Daoy (cell line): Measurements from ENCODE around the gene C8G. TPM values are rescaled to one million over a fixed set of nuclear protein-coding genes. Genes with fewer than 3 reads are reported as not detected.

Source experiments
- DNase-seq: peaks from one replicate; pipeline ENCODE4 v3.0.0-alpha.2; 2015; ENCODE audit warnings: low read depth
- total RNA-seq: library from RNA; depleted of rRNA; stranded (reverse); fragments of >200 nt; shearing (Covaris generic); gene quantifications from 2 replicates; pipeline ENCODE4 v1.2.3, GENCODE V29; 2014

Gene C8G
- total RNA-seq, 1 experiment from 2014 or later: not detected

GRCh38 chr9:136920734-136921231 lies 24.3 kb upstream of the C8G start:
- no peak for DNase-seq

GRCh38 chr9:136921307-136921706 lies 23.7 kb upstream of the C8G start:
- DNase-seq: no peak

- DNase-seq: no peak
These were observed 23.3 kb upstream of the C8G start for GRCh38 chr9:136921718-136922117.

DNA sequence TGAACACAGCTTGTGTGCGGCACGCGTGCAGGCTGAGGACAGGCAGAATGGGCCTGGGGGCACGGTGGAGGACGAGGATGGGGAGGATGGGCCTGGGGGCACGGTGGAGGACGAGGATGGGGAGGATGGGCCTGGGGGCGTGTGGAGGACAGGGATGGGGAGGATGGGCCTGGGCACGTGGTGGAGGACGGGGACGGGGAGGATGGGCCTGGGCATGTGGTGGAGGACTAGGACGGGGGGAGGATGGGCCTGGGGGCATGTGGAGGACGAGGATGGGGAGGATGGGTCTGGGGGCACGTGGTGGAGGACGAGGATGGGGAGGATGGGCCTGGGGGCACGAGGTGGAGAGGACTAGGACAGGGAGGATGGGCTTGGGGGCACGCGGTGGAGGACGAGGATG lies 22.5 kb upstream of the C8G start:
- no peak for DNase-seq

DNA sequence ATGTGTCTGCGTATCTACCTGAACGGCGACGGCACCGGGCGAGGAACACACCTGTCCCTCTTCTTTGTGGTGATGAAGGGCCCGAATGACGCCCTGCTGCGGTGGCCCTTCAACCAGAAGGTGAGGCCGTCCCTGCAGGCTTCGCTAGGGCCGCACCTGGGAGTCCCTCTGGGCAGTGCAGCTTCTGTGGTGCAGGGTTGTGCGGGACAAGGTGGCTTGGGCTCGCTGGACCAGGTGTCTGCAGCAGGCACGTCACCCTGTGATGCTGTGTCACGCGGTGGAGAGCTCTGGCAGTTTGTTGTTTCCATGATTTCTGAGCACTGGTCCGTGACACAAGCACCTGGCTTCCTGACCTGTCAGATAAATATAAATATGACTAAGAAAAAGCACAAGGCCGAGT lies 21.2 kb upstream of the C8G start:
- DNase-seq: no peak

- no peak for DNase-seq
These were observed 19.5 kb upstream of the C8G start for GRCh38 chr9:136925414-136926153.

GRCh38 chr9:136926154-136926704 lies 18.8 kb upstream of the C8G start:
- DNase-seq: no peak

GRCh38 chr9:136926749-136927148 lies 18.3 kb upstream of the C8G start:
- DNase-seq: no peak

DNA sequence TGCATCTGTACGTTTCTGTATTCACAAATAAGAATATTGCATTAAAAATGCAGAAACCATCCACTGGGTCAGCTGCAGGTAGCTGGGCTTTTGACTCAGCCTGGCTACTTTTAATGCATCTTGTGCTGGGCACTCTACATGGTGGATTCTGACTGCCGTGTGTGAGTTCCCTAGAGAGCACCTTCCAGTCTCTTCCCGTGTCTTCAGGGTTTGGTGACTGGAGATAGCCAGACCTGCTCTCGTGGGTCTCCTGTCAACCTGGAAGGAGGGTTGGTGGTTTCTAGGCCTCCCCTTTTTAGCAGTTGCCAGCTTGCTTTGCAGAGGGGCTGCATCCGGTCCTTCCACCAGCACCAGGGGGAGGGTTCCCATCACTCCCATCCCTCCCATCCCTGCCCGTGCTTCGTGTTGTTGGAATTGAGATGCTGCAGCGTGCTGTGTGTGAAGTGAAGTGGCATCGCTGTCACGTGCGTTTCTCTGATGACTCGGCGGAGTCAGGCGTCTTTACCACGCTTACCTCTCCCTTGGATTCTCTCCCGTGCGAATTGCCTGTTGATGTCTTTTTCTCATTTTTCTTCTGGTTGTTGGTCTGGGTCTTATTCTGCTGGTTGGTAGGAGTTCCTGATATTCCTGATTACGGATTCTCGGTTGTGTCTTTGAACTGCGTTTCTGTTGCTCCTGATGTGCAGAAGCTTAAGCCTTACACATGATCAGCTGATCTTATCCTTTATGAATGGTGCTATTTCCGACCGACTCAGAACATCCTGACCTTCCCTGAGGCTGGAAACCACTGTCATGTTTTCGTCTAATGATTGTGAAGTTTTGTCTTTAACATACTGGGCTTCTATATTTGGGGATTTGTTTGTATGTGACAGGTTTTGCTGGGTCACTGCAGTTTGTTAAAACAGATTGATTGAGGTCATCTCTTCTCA lies 17.4 kb upstream of the C8G start:
- no peak for DNase-seq

- no peak for DNase-seq
These were observed 16.5 kb upstream of the C8G start for GRCh38 chr9:136928591-136928990.

DNA sequence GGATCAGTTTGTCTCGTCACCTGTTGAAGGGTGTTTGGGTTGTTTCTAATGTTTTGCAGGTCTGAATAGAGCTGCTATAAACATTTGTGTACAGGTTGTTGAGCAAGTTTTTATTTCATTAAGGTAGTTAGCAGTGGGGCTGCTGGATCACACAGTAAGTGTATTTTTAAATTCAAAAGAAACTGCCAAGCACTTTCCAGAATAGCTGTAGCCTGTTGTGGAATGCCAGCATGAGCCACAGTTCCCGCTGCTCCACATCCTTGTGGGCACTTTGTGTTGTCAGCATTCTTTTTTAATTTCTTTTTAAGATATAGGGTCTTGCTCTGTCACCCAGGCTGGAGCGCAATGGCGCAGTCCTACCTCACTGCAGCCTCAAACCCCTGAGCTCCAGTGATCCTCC lies 15.0 kb upstream of the C8G start:
- DNase-seq: no peak

GRCh38 chr9:136931611-136932130 lies 13.4 kb upstream of the C8G start:
- no peak for DNase-seq

DNA sequence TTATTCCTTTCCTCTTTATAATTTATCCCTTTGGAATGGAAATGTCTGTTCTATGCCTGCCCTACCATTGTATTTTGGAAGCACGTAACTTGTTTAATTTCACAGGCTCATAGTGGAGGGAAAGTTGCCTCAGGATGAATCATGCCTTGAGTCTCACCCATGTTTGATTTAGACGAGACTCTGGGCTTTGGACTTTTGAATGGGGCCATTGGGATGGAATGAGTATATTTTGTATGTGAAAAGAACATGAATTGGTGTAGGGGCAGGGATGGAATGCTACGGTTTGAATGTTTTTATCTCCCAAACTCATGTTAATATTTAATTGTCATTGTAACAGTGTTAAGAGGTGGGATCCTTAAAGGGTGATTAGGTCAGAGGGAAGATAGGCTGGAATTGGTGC lies 10.8 kb upstream of the C8G start:
- DNase-seq: no peak

DNA sequence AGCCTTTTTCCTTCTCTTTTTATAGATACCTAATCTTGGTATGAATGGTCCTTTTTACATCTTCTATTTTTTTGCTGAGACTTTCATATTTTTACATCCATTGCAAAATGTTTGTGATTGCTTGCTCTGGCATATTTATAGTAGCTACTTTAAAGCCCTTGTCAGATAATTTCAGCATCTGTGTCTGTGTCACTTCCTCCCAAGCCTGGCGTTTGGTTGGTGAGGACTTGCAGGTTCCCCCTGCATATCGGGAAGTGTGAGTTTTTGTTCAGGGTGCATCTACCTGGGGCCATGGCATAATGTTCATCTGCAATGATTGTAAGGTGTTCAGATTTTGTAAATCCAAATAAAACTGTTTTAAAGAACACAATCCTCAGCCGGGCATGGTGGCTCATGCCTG lies 9.4 kb upstream of the C8G start:
- DNase-seq: no peak

DNA sequence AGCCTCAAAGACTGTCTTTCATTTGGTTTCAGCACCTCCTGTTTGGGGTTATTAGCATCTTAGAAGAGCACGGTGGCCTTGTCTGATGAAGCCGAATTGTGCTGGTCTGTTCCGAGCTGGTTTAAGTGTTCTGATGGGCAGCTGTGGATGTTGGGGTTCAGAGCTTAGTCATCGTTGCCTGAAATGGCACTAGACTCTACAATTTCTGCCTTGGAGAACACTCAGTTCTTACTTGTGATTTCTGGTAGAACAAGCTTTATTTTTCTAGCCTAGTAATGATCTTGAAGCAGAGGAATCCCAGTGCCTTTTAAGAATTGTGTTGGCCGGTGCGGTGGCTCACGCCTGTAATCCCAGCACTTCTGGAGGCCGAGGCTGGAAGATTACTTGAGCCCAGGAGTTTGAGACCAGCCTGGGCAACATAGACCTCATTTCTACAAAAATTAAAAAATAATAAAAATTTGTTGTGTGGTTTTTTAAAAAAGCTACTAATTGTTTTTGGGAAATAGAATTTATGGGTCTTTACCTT lies 8.3 kb upstream of the C8G start:
- DNase-seq: no peak

- no peak for DNase-seq
These were observed 7.6 kb upstream of the C8G start for GRCh38 chr9:136937186-136938001.

DNA sequence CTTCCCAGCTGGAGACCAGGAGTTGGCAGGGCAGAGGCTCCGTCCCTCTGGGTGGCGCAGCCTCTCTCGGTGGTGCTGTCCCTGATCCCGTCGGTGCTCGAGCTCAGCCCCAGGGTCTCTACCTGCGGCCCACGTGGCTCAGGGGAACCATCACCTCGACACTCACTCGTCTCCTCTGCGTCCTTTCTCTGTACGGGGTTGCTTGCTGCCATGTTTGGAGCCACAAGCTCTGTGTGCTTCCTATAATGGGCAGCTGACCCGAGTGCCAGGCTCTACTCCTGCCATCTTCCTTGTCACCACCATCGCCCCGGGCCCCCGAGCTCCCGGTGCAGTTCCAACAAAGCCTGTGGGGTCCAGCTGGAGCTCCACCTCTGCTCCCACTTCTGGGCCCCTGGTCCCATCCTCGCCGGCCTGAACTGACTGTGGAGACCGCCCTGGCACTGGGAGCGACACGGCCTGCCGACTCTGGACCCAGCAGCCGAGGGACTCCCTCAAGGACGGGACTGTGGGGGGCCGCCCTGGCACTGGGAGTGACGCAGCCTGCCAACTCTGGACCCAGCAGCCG lies 5.5 kb upstream of the C8G start:
- DNase-seq: no peak

DNA sequence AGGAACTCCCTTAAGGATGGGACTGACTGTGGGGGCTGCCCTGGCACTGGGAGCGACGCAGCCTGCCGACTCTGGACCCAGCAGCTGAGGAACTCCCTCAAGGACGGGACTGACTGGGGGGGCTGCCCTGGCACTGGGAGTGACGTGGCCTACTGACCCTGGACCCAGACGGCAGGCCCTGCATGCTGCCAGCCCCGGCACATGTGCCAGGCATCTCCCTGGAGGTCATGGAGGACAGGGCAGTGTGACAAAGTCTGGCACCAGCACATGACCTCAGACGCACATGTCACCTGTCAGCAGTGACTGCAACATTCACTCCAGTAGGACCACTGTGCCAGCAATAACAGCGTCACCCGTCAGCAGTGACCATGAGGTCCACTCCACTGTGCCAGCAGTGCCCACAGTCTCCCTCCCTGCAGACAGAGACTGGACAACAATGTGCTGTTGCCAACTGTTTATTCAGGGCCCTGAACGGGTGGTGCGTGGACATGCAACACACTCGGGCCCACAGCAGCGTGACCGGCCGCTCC lies 5.0 kb upstream of the C8G start:
- no peak for DNase-seq

- no peak for DNase-seq
These were observed 4.4 kb upstream of the C8G start for GRCh38 chr9:136940526-136941230.
